Common myeloid progenitor, CD34-positive (primary cell): ENCODE data around the gene ASMTL.

Source experiments
- CTCF ChIA-PET: fragments of 350-600 bp; sonication (Branson Sonifier 250); formaldehyde crosslinking; loops from one replicate; lab custom pipeline; 2021; ENCODE audit warnings: antibody characterized with exemption; lab: Charles Lee
- POLR2A ChIA-PET: fragments of 350-600 bp; sonication (Branson Sonifier 250); formaldehyde crosslinking; loops from one replicate; lab custom pipeline; 2021; ENCODE audit warnings: antibody characterized with exemption; lab: Charles Lee
- DNase-seq, 3 donors: peaks; one replicate each; pipeline versions ENCODE4 v3.0.0 to v3.0.0-alpha.2; 2013
- H3K27ac ChIP-seq, 2 experiments: 1 replicate in 1 of 2; 2 replicates in 1 of 2; pipeline ENCODE4 v1.7.0; 2013; ENCODE audit warnings: inconsistent platforms in 2 of 2, low read length in 2 of 2, mild to moderate bottlenecking in 2 of 2, low read depth in 1 of 2, moderate library complexity in 1 of 2; ENCODE audit not compliant: severe bottlenecking in 2 of 2, insufficient read depth in 1 of 2, poor library complexity in 1 of 2
- H3K27me3 ChIP-seq, 5 experiments: replicated peaks in 2 of 5; 1 replicate in 3 of 5; 2 replicates in 2 of 5; pipeline versions ENCODE4 v1.6.1 to v1.7.0; 2013; ENCODE audit warnings: low read length in 4 of 5, mild to moderate bottlenecking in 2 of 5, moderate library complexity in 2 of 5, inconsistent platforms in 1 of 5; ENCODE audit not compliant: insufficient read depth in 5 of 5, control insufficient read depth in 4 of 5
- H3K36me3 ChIP-seq, 4 experiments: 1 replicate in 2 of 4; 2 replicates in 2 of 4; pipeline versions ENCODE4 v1.6.1 to v1.7.0; 2013; ENCODE audit warnings: low read length in 3 of 4, control low read depth in 1 of 4, mild to moderate bottlenecking in 1 of 4; ENCODE audit not compliant: control insufficient read depth in 4 of 4, insufficient read depth in 4 of 4
- H3K4me1 ChIP-seq, 4 experiments: 1 replicate in 3 of 4; 2 replicates in 1 of 4; pipeline versions ENCODE4 v1.6.1 to v1.7.1; 2013; ENCODE audit warnings: low read length in 3 of 4, mild to moderate bottlenecking in 3 of 4, control low read depth in 1 of 4, inconsistent platforms in 1 of 4, moderate library complexity in 1 of 4; ENCODE audit not compliant: control insufficient read depth in 4 of 4, insufficient read depth in 4 of 4; ENCODE audit errors: control extremely low read depth in 1 of 4
- H3K4me3 ChIP-seq, 7 experiments: 1 replicate in 4 of 7; 2 replicates in 3 of 7; pipeline versions ENCODE4 v1.5.1 to v1.7.0; 2013; ENCODE audit warnings: mild to moderate bottlenecking in 7 of 7, low read length in 6 of 7, moderate library complexity in 6 of 7, inconsistent platforms in 2 of 7, low read depth in 2 of 7, control low read depth in 1 of 7; ENCODE audit not compliant: insufficient read depth in 4 of 7, control insufficient read depth in 1 of 7; ENCODE audit errors: extremely low read depth in 1 of 7
- H3K9me3 ChIP-seq, 5 experiments: 1 replicate in 4 of 5; 2 replicates in 1 of 5; pipeline versions ENCODE4 v1.6.1 to v1.7.1; 2013; ENCODE audit warnings: low read length in 4 of 5, mild to moderate bottlenecking in 2 of 5, inconsistent platforms in 1 of 5, low read depth in 1 of 5, moderate library complexity in 1 of 5; ENCODE audit not compliant: control insufficient read depth in 4 of 5, insufficient read depth in 2 of 5; ENCODE audit errors: control extremely low read depth in 1 of 5
- WGBS: methylation state at CpG from one replicate; pipeline ENCODE4 v1.1.5; 2013; ENCODE audit not compliant: insufficient coverage; 5-methylcytosine and 5-hydroxymethylcytosine counted together

The ASMTL gene

DNA sequence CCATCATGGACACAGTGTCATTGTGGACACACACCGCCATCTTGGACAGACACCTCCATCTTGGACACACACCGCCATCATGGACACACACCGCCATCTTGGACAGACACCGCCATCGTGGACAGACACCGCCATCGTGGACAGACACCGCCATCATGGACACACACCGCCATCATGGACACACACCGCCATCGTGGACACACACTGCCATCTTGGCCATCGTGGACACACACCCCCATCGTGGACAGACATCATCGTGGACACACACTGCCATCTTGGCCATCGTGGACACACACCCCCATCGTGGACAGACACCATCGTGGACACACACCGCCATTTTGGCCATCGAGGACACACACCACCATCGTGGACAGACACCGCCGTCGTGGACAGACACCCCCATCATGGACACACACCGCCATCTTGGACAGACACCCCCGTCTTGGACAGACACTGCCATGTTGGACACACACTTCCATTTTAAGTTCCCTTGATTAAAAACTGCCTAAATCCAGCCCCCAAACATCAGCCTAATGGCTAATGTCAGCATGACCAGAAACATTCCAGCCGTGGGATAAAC, 9.1 kb downstream of the ASMTL start:
- WGBS: 90% methylated on average over 26 of the region's 26 CpGs
- ChIA-PET POLR2A (no interaction called here), CTCF (no interaction called here)
- DNase-seq: no peak
- Histone ChIP-seq H3K9me3 (peaks cover 0 to 32% (median 20%) of the 10 kb centered on the region in 5 experiments), H3K27ac (no peak overlapping the region), H3K4me3 (no peak overlapping the region), H3K36me3 (peaks cover 4 to 37% (median 26%) of the 10 kb centered on the region in 4 experiments), H3K4me1 (no peaks in the 10 kb centered on the region), H3K27me3 (no peaks in the 10 kb centered on the region)

GRCh38 chrX:1442724-1443367, 9.9 kb downstream of the ASMTL start:
- H3K27ac ChIP-seq: no peak overlapping the region
- no peak overlapping the region for H3K4me3 ChIP-seq
- POLR2A ChIA-PET: no interaction called here
- peaks cover 0 to 32% (median 16%) of the 10 kb centered on the region in 5 experiments for H3K9me3 ChIP-seq
- peaks cover 4 to 44% (median 29%) of the 10 kb centered on the region in 4 experiments for H3K36me3 ChIP-seq
- 87% methylated on average over 33 of the region's 38 CpGs for WGBS
- no peaks in the 10 kb centered on the region for H3K27me3 ChIP-seq
- H3K4me1 ChIP-seq: no peaks in the 10 kb centered on the region
- DNase-seq: no peak
- CTCF ChIA-PET: no interaction called here

GRCh38 chrX:1442016-1442665, 10.6 kb downstream of the ASMTL start:
- Histone ChIP-seq H3K27me3 (no peaks in the 10 kb centered on the region), H3K4me1 (no peaks in the 10 kb centered on the region), H3K9me3 (peaks cover 0 to 29% (median 16%) of the 10 kb centered on the region in 5 experiments), H3K36me3 (peaks cover 4 to 50% (median 29%) of the 10 kb centered on the region in 4 experiments), H3K4me3 (no peak overlapping the region), H3K27ac (no peak overlapping the region)
- POLR2A ChIA-PET: no interaction called here
- CTCF ChIA-PET: no interaction called here
- no peak for DNase-seq
- 100% methylated on average over 18 of the region's 18 CpGs for WGBS

- DNase-seq: no peak
- no peaks in the 10 kb centered on the region for H3K4me1 ChIP-seq
- H3K36me3 ChIP-seq: peaks cover 9 to 61% (median 37%) of the 10 kb centered on the region in 4 experiments
- no peak overlapping the region for H3K27ac ChIP-seq
- POLR2A ChIA-PET: no interaction called here
- H3K9me3 ChIP-seq: peaks cover 0 to 28% (median 16%) of the 10 kb centered on the region in 5 experiments
- no CpG with 5 or more reads among the region's 6 CpGs for WGBS
- H3K4me3 ChIP-seq: no peak overlapping the region
- CTCF ChIA-PET: no interaction called here
- no peaks in the 10 kb centered on the region for H3K27me3 ChIP-seq
Measured at GRCh38 chrX:1440506-1440905, 12.2 kb downstream of the ASMTL start.

DNA sequence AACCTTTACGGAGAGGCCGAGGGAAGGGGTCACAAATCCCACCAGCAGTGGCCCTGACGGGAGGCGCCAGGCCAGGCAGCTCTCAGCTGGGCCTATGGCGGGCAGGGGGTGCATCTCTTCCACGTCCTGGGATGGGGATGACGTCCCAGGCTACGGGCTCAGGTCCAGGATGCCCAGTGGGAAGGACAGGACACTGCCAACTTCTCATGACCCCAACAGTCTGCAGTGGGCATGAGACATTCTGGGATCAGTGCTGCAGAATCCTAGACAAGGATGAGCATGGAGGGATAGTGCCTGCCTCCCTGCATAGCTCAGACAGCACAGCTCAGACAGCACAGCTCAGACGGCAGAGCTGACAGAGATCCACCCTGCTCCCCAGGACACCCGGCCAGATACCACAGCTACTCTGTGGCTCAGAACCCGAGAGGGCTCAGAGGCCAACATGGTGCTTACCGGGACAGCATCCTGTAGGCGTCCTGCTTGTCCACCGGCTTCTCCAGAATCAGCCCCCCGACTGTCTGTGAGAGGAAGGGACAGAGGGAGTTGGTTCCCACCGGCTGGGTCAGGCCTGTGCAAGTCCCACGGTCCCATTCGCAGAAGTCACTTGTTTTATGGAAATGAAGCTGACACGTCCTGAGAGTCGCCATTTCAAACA, 17.3 kb downstream of the ASMTL start:
- Histone ChIP-seq H3K9me3 (peaks cover 0 to 8% (median 0%) of the 10 kb centered on the region in 5 experiments), H3K4me1 (no peaks in the 10 kb centered on the region), H3K27me3 (no peaks in the 10 kb centered on the region), H3K36me3 (peaks cover 12 to 66% (median 35%) of the 10 kb centered on the region in 4 experiments), H3K4me3 (no peak overlapping the region), H3K27ac (no peak overlapping the region)
- 96% methylated on average over 18 of the region's 20 CpGs for WGBS
- no peak for DNase-seq
- ChIA-PET CTCF (no interaction called here), POLR2A (no interaction called here)

DNA sequence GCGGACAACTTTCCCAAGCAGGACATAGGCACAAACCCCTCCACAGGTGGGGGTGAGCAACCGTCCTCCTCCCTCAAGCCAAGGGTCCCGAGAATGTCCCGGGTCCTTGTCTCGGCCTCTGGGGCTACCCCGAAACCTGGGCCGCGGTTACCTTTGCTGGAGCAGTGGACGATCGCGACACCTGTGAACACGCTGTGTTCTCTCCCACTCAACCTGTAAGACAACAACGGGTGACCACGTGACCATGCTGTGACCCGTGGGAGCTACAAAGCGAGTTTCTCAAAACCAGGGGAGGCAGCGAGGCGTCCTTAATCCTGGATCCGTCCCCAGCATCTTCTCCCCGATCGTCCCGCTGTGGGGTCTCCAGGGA, 17.9 kb downstream of the ASMTL start:
- ChIA-PET POLR2A (no interaction called here), CTCF (no interaction called here)
- H3K36me3 ChIP-seq: peaks cover 11 to 65% (median 37%) of the 10 kb centered on the region in 4 experiments
- DNase-seq: no peak
- no peaks in the 10 kb centered on the region for H3K27me3 ChIP-seq
- peaks cover 0 to 8% (median 0%) of the 10 kb centered on the region in 5 experiments for H3K9me3 ChIP-seq
- no peak overlapping the region for H3K27ac ChIP-seq
- no peaks in the 10 kb centered on the region for H3K4me1 ChIP-seq
- H3K4me3 ChIP-seq: no peak overlapping the region
- WGBS: 95% methylated on average over 22 of the region's 22 CpGs
